A673 (cell line): Measurements from ENCODE around the gene MEGF11. TPM values are rescaled to one million over a fixed set of nuclear protein-coding genes. Genes with fewer than 3 reads are reported as not detected.

Experiments
- BruUV-seq: library from RNA; stranded (reverse); fragments of 400-500 nt; replicated peaks from 2 replicates; lab custom pipeline; 2021; lab: Mats Ljungman, UMichigan
- CTCF ChIA-PET: fragments of 300-600 bp; sonication (Branson Sonifier 250); formaldehyde crosslinking; loops from one replicate; lab custom pipeline; 2022; ENCODE audit warnings: antibody characterized with exemption; lab: Charles Lee
- POLR2A ChIA-PET: fragments of 300-600 bp; sonication (Branson Sonifier 250); formaldehyde crosslinking; loops from one replicate; lab custom pipeline; 2022; ENCODE audit warnings: antibody characterized with exemption; ENCODE audit not compliant: low non-redundant PET; lab: Charles Lee
- DNase-seq: peaks from one replicate; pipeline ENCODE4 v3.0.0-alpha.2; 2015; ENCODE audit warnings: low spot score
- H3K27ac ChIP-seq: fragments of 200-600 bp; sonication (generic); 2 replicates; pipeline ENCODE4 v1.5.1; 2016; ENCODE audit warnings: mixed run types, low read depth, mild to moderate bottlenecking, mixed read lengths, antibody characterized with exemption, low read length; ENCODE audit not compliant: poor library complexity, severe bottlenecking
- H3K27me3 ChIP-seq: fragments of 200-600 bp; sonication (generic); replicated peaks from 2 replicates; pipeline ENCODE4 v1.6.1; 2017; ENCODE audit warnings: mixed run types, low read depth, mild to moderate bottlenecking, mixed read lengths, antibody characterized with exemption, low read length; ENCODE audit not compliant: insufficient read depth, poor library complexity
- H3K36me3 ChIP-seq: fragments of 200-600 bp; sonication (generic); 2 replicates; pipeline ENCODE4 v1.6.1; 2016; ENCODE audit warnings: mixed run types, mild to moderate bottlenecking, mixed read lengths, antibody characterized with exemption, low read length; ENCODE audit not compliant: insufficient read depth, poor library complexity, severe bottlenecking
- H3K4me1 ChIP-seq: fragments of 200-600 bp; sonication (generic); 2 replicates; pipeline ENCODE4 v1.6.1; 2017; ENCODE audit warnings: mixed run types, mild to moderate bottlenecking, mixed read lengths, antibody characterized with exemption, low read length; ENCODE audit not compliant: insufficient read depth, poor library complexity, severe bottlenecking
- H3K4me3 ChIP-seq: fragments of 200-600 bp; sonication (generic); 2 replicates; pipeline ENCODE4 v1.5.1; 2016; ENCODE audit warnings: low read depth, mixed run types, mild to moderate bottlenecking, mixed read lengths, low read length; ENCODE audit not compliant: poor library complexity, severe bottlenecking
- H3K9me3 ChIP-seq: fragments of 200-600 bp; sonication (generic); 2 replicates; pipeline ENCODE4 v1.6.1; 2016; ENCODE audit warnings: mixed run types, low read depth, mild to moderate bottlenecking, mixed read lengths, antibody characterized with exemption, low read length; ENCODE audit not compliant: poor library complexity, severe bottlenecking
- CTCF ChIP-seq: fragments of 300-800, 200-600 bp; sonication (generic); conservative IDR thresholded peaks from 2 replicates; pipeline ENCODE4 v1.5.1; 2017; ENCODE audit warnings: low read depth, mild to moderate bottlenecking, antibody characterized with exemption, low read length, moderate library complexity, mixed read lengths
- EZH2 ChIP-seq: fragments of 200-600 bp; sonication (generic); IDR thresholded peaks from 2 replicates; pipeline ENCODE4 v1.6.1; 2017; ENCODE audit warnings: borderline replicate concordance, low read depth, mild to moderate bottlenecking, mixed read lengths, antibody characterized with exemption, low read length; ENCODE audit not compliant: poor library complexity, severe bottlenecking
- intact Hi-C: fragments of 100-400 bp; cut with micrococcal nuclease; formaldehyde crosslinking; loops from one replicate; pipeline ENCODE4 v1.10.0; 2022; ENCODE audit not compliant: unreplicated experiment
- total RNA-seq: library from RNA; stranded (reverse); gene quantifications from 2 replicates; pipeline ENCODE4 v1.2.3, GENCODE V29; 2021

Gene MEGF11
- total RNA-seq, 1 experiment from 2014 or later: 0.43 TPM

GRCh38 chr15:66284271-66284670 lies 30.7 kb upstream of the MEGF11 start:
- H3K27ac ChIP-seq: no peak overlapping the region
- no TSS peak for BruUV-seq
- H3K9me3 ChIP-seq: no peaks in the 10 kb centered on the region
- no peaks in the 10 kb centered on the region for H3K36me3 ChIP-seq
- TF ChIP-seq CTCF (no peak), EZH2 (no peak)
- intact Hi-C loops: no loop called here
- DNase-seq: no peak
- ChIA-PET CTCF (no interaction called here), POLR2A (no interaction called here)
- H3K27me3 ChIP-seq: peaks cover 10% of the 10 kb centered on the region
- H3K4me3 ChIP-seq: no peak overlapping the region
- peaks cover 7% of the 10 kb centered on the region for H3K4me1 ChIP-seq

GRCh38 chr15:66278671-66279070 lies 25.1 kb upstream of the MEGF11 start:
- POLR2A ChIA-PET: no interaction called here
- H3K27me3 ChIP-seq: peaks cover 10% of the 10 kb centered on the region
- no TSS peak for BruUV-seq
- H3K9me3 ChIP-seq: no peaks in the 10 kb centered on the region
- TF ChIP-seq CTCF (no peak), EZH2 (no peak)
- no peaks in the 10 kb centered on the region for H3K4me1 ChIP-seq
- no peak overlapping the region for H3K27ac ChIP-seq
- DNase-seq: no peak
- intact Hi-C loops: no loop called here
- no peaks in the 10 kb centered on the region for H3K36me3 ChIP-seq
- H3K4me3 ChIP-seq: no peak overlapping the region
- CTCF ChIA-PET: no interaction called here

- POLR2A ChIA-PET: no interaction called here
- BruUV-seq: no TSS peak
- H3K27me3 ChIP-seq: peaks cover 10% of the 10 kb centered on the region
- no peaks in the 10 kb centered on the region for H3K36me3 ChIP-seq
- H3K9me3 ChIP-seq: no peaks in the 10 kb centered on the region
- H3K27ac ChIP-seq: no peak overlapping the region
- no peaks in the 10 kb centered on the region for H3K4me1 ChIP-seq
- H3K4me3 ChIP-seq: no peak overlapping the region
- intact Hi-C loops: no loop called here
- CTCF ChIA-PET: no interaction called here
- no peak for DNase-seq
- TF ChIP-seq CTCF (no peak), EZH2 (no peak)
Observed at GRCh38 chr15:66278056-66278455, 24.5 kb upstream of the MEGF11 start.
